NCI-H1092 treated with DMSO at 0.1 percent for 48 hours (cell line): ENCODE data around the gene RASA1.

Experiments used
- DNase-seq: peaks from one replicate; lab custom pipeline; 2025; lab: John Stamatoyannopoulos, UW

RASA1 gene

GRCh38 chr5:87361031-87361445 is 93.4 kb downstream of the RASA1 start:
- no peak for DNase-seq

- no peak for DNase-seq
These were observed 94.0 kb downstream of the RASA1 start for GRCh38 chr5:87361536-87362213.

DNA sequence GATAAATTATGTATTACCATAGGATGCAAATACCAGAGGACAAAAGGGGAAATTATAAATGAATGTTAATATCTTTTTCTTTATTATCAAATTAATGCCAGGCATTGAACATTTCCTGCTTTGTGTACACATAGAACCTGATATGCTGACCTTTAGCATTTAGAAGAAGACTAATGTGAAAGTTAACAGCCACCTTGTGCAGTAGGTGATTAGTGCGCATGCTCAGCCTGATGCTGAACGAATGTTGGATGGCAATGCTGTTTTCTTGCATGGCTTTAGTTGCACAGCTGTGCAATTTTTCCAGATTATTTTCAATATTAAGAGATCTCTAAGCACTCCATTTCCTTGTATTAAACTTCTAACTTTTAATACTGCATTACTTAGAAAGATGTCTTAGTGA is 99.6 kb downstream of the RASA1 start:
- no peak for DNase-seq

DNA sequence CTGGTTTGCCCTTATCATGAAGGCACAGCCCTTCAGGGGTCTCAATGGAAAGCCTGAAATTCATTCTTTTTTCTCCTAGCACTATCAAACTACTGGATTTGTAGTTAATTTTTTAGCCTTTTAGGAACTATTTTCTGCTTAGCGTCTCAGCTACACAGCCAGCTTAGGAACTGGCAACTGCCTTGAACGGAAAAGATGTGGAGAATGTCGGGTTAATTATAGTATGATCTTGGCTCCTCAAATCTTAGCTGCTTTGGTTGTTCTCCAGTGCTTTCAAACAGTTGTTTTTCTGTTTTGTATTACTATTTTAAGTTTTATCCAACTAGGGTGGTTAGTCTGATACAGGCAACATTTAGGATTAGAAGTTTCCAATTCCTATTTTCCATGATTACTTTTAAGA is 100.9 kb downstream of the RASA1 start:
- no peak for DNase-seq

GRCh38 chr5:87369431-87369830 is 101.7 kb downstream of the RASA1 start:
- no peak for DNase-seq

DNA sequence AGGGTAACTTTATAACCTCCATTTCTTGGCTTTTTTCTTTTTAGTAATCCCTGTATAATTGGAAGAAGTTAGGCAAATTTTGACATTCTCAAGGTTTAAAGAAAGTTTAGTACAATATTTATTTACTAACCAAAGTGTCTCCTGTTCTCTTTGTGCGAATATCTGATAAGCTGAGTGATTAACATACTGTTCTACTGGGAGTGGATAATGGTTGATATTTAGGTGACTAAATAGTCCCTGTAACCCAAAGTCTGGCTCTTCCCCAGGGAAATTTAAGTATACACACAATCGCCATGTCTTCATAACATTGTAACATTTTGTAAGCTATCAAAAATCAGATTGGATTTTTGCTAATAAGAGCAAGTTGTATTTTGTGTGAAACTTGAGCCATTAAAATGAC is 105.0 kb downstream of the RASA1 start:
- no peak for DNase-seq

GRCh38 chr5:87382224-87382623 is 114.5 kb downstream of the RASA1 start:
- no peak for DNase-seq

DNA sequence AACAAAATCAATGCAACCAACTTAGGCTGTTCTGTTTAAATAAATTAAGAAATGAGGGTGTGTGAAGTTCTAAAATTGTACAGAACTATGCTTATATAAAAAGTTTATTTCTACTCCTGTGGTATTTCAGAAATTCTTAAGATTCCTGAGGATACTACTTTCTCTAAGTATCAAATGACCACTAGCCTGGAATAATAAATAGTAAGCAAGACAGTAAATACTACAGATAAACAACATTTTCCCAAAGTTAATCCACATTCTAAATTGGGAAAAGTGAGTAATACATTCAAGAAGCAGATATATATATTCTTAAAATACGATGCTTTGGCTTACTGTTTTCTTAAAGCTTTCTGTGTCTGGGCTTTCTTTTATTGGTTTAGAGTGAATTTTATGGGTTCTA is 115.5 kb downstream of the RASA1 start:
- DNase-seq, result no peak

DNA sequence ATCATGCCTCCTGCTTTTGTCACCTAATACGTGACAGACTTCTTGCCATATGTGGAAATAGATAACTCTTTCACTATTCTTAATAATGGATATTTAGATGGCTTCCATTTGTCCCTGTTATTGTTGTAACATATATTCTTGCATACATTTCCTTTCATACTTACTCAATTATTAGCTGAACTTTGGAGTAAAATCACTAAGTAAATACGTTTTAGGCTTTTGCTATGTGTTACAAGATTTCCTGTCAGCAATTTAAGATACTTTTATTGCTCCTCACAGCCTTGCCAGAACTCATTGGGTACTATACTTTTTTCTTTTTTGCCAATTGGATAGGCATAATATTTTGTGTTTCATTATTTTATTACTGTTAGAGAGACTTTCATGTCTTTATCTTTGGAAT is 118.1 kb downstream of the RASA1 start:
- no peak for DNase-seq

- no peak for DNase-seq
These were observed 120.4 kb downstream of the RASA1 start for GRCh38 chr5:87388129-87388528.

GRCh38 chr5:87389296-87390034 is 121.8 kb downstream of the RASA1 start:
- DNase-seq, result no peak

GRCh38 chr5:87390075-87390474 is 122.4 kb downstream of the RASA1 start:
- DNase-seq, result no peak

DNA sequence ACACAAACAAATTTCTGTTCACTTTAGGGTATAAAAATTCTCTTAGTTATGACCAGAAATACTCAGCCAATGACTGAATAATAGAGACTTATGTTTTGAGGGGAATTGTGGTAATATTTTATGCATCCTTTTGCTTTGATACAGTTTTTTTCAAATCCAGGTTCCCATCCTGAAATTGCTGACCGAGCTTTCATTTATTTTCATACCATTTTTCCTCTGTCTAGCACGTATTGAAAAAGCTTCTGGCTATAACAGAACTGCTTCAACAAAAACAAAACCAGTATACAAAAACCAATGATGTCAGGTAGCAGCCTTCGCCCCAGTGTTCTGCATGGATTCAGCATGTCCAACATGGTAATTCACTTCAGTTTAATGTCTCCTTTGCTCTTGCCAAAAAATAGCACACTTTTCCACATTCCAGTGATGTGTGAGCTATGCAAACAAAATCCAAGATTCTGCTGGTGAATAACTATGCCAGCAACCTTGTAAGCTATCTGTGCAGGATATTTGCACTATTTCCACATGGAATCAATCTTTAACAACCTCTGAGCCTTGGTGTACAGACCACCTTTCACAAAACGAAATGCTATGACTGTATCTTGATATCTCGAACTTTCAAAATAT is 123.0 kb downstream of the RASA1 start:
- DNase-seq, result no peak

DNA sequence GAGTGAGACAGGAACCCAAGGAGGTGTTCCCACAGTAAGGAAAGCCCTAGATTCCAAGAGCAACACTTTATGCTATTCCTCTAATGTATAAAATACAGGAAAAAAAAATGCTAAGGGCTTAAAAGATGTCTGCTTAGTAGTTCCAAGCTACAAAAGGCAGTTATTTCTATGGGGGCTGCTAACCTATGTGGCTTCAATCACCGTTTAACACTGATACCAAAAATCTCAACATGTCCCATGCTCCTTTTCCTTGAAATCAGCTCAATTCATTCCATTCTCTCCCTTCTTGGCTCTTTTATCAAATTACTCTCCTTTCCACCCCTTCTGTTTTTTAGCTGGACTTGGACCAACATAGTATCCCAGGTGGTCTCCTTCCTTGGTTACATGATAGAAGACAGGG is 124.5 kb downstream of the RASA1 start:
- DNase-seq, result no peak

- DNase-seq, result no peak
These were observed 125.1 kb downstream of the RASA1 start for GRCh38 chr5:87392801-87393200.

DNA sequence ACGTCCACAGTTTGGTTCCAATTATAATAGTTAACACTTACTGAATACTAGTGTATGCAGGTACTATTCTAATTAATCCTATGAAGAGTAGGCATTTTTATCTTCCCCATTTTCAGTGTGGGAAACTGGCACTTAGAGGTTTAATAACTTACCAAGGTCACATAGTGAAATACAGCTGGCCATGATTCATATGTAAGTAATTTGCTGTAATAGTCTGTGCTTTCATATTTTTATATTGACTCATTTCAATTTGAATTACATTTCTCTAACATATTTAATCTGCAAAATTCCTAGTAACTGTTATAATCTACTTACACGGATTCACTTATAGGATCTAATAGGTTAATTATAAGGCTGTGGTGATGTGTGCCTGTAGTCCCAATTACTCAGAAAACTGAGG is 125.6 kb downstream of the RASA1 start:
- DNase-seq, result no peak

DNA sequence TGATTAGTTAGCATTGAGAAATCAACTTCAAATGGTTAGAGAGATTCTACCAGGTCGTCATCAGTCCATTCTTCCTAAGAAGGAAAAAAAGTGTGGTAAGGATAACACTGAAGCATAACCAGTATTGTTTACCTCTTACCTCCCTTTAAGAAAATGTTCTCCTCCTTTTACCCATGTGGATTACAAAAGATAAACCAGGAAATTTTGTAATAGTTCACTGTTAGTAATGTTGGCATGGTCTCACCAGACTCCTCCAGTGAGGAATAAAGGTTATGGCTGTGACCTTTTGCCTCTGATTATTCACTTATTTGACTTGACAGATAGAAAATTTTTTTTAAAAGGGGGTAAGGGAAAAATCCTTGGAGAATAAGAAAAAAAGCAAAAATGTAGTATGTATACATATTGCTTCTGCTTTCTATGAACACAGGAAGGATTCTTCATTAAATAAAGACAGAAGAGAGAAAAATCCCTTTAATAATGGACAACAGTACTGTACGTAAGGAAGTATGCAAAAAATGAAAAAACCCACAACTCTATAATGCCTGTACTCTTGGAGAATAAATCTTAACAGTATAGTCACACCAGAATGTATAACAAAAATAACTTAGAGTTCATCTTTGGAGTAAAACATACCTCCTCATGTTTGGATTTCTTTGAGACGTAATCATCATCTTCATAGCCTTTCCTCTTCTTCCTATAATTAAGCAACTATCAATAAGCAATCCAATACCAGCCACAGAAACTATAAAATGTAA is 126.9 kb downstream of the RASA1 start:
- no peak for DNase-seq

DNA sequence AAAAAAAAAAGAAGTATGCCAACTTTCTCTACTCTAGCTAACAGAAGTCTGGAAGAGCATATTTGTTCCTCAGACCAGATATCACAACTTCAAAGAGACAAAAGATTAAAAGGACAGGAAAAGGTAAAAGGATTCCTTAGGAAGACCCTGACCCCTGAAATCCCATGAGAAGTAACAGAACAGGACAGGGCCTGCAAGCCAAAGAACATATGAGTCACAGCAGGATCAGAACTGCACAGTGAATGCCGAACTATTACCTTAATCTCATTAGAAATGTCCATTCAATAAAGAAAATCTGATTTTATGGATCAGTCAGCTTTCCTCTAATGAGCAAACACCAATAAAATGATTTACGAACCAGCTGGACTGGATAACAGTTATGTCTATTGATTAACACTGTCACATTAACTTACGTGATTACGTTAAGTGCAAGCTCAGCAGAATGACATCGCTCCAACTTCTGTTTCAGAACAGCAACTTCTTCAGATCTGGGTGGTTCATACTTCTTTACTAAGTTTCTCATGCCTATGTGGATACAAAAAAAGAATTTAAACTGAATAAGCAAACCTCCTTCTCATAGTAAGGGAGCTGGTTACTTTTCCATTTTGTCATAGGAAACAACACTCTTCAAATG is 131.4 kb downstream of the RASA1 start:
- DNase-seq, result no peak

- no peak for DNase-seq
These were observed 132.0 kb downstream of the RASA1 start for GRCh38 chr5:87399720-87400119.

DNA sequence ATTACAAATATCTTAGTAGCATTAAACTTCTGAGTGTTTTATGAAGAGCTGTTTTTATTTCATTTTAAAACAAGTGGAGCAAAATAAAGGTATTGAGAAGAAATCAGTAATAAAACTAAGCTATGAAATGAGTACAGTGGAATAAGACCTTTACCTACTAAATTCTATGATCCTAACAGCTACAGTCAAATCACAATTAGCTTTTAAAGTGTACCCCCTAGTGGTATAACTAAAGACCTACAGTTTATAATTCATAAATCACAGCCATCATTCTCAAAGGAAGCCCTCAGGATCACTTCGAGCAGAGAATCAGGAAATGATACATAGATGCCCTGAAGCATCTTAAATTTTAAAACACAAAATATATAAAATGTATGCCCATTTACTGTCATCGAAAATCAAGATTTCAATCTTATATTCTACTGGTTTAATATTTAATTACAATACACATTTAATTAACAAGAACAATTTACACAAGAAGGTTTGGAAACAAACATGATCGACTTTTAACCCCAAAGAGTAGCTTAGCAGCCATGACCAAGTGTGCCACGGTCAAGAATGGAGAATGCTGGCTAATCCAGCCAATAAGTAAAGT is 132.7 kb downstream of the RASA1 start:
- DNase-seq, result peak; percentile 8

DNA sequence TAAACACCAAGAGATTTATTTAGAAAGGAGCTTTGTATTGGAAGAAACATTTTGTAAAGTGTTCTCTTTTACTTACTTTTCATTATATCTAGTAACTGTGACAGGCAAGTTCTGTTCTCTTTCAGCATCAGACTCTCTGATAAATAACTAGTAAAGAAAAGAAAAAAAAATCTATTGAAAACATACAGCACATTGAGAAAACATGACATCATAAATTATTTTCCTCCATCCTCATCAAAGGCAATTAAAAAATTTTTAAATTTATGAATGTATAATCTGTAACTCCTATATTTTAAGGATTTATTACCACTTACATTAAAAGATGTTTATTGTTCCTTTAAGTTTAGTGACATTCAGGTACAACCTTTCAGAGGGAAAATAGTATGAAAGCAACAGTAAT is 133.9 kb downstream of the RASA1 start:
- no peak for DNase-seq

DNA sequence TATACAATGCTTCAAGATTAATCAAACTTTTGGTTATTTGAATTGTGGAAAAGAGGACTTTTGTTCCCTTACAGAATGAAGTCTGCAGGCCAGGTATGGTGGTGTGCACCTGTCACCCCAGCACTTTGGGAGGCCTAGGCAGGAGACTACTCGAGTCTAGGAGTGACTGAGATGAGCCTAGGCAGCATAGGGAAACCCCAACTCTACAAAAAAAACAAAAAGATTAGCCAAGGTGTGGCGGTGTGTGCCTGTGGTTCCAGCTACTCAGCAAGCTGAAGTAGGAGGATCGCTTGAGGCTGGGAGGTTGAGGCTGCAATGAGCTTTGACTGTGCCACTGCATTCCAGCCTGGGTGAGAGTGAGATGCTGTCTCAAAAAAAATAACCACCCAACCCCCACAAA is 135.7 kb downstream of the RASA1 start:
- no peak for DNase-seq
